ENCODE results near the gene CNDP1.

CNDP1 gene

GRCh38 chr18:74590671-74591070 lies 56.4 kb downstream of the CNDP1 start:
- Histone ChIP-seq H3K4me1 (ENCODE audit: control insufficient read depth, insufficient read depth, low read length) (peaks cover under 1% of the 10 kb centered on the region), H3K27ac (ENCODE audit: low read depth, low read length) (no peak overlapping the region)

GRCh38 chr18:74595431-74595830 lies 61.1 kb downstream of the CNDP1 start:
- no peaks in the 10 kb centered on the region for H3K27me3 ChIP-seq (ENCODE audit: control insufficient read depth, insufficient read depth, low read length)
- no peak overlapping the region for H3K9ac ChIP-seq (ENCODE audit: low read length)
- H3K4me1 ChIP-seq (ENCODE audit: control insufficient read depth, insufficient read depth, low read length), result peaks cover 10% of the 10 kb centered on the region
- no peak overlapping the region for H3K27ac ChIP-seq (ENCODE audit: low read depth, low read length)
- H3K4me3 ChIP-seq (ENCODE audit: low read length), result no peak overlapping the region
- peaks cover 3% of the 10 kb centered on the region for H3K36me3 ChIP-seq (ENCODE audit: control insufficient read depth, insufficient read depth, low read length)

More at GRCh38 chr18:74590671-74591070, 56.4 kb downstream of the CNDP1 start:
- peaks cover 3% of the 10 kb centered on the region for H3K36me3 ChIP-seq (ENCODE audit: control insufficient read depth, insufficient read depth, low read length)
- H3K27me3 ChIP-seq (ENCODE audit: control insufficient read depth, insufficient read depth, low read length), result no peaks in the 10 kb centered on the region
- no peak overlapping the region for H3K9ac ChIP-seq (ENCODE audit: low read length)
- H3K4me3 ChIP-seq (ENCODE audit: low read length), result no peak overlapping the region

- no peaks in the 10 kb centered on the region for H3K27me3 ChIP-seq (ENCODE audit: control insufficient read depth, insufficient read depth, low read length)
- H3K4me3 ChIP-seq (ENCODE audit: low read length), result peak overlapping the region; percentile 98
- H3K9ac ChIP-seq (ENCODE audit: low read length), result peak overlapping the region; percentile 93
- H3K36me3 ChIP-seq (ENCODE audit: control insufficient read depth, insufficient read depth, low read length), result peaks cover 3% of the 10 kb centered on the region
- H3K4me1 ChIP-seq (ENCODE audit: control insufficient read depth, insufficient read depth, low read length), result peaks cover 10% of the 10 kb centered on the region
- peak overlapping the region; percentile 99 for H3K27ac ChIP-seq (ENCODE audit: low read depth, low read length)
Observed at GRCh38 chr18:74597034-74597661, 62.8 kb downstream of the CNDP1 start.

GRCh38 chr18:74597662-74598349 lies 63.5 kb downstream of the CNDP1 start, which contains the start of gene ZNF407:
TSS of gene ZNF407 (plus strand) at chr18:74597870. CDS start at chr18:74631020, 33,150 bp downstream.
- H3K4me1 ChIP-seq (ENCODE audit: control insufficient read depth, insufficient read depth, low read length), result peaks cover 10% of the 10 kb centered on the region
- H3K9ac ChIP-seq (ENCODE audit: low read length), result peak within 1 kb of the TSS; percentile 93
- no peaks in the 10 kb centered on the region for H3K27me3 ChIP-seq (ENCODE audit: control insufficient read depth, insufficient read depth, low read length)
- peak within 1 kb of the TSS; percentile 99 for H3K27ac ChIP-seq (ENCODE audit: low read depth, low read length)
- peak within 1 kb of the TSS; percentile 98 for H3K4me3 ChIP-seq (ENCODE audit: low read length)
- H3K36me3 ChIP-seq (ENCODE audit: control insufficient read depth, insufficient read depth, low read length), result peaks cover 2% of the 10 kb centered on the region

GRCh38 chr18:74598350-74599001 lies 64.2 kb downstream of the CNDP1 start:
- peaks cover 10% of the 10 kb centered on the region for H3K4me1 ChIP-seq (ENCODE audit: control insufficient read depth, insufficient read depth, low read length)
- no peaks in the 10 kb centered on the region for H3K27me3 ChIP-seq (ENCODE audit: control insufficient read depth, insufficient read depth, low read length)
- H3K27ac ChIP-seq (ENCODE audit: low read depth, low read length), result peak overlapping the region; percentile 99
- H3K4me3 ChIP-seq (ENCODE audit: low read length), result peak overlapping the region; percentile 98
- H3K36me3 ChIP-seq (ENCODE audit: control insufficient read depth, insufficient read depth, low read length), result no peaks in the 10 kb centered on the region
- H3K9ac ChIP-seq (ENCODE audit: low read length), result peak overlapping the region; percentile 74

- no peaks in the 10 kb centered on the region for H3K36me3 ChIP-seq (ENCODE audit: control insufficient read depth, insufficient read depth, low read length)
- no peak overlapping the region for H3K9ac ChIP-seq (ENCODE audit: low read length)
- no peak overlapping the region for H3K4me3 ChIP-seq (ENCODE audit: low read length)
- H3K4me1 ChIP-seq (ENCODE audit: control insufficient read depth, insufficient read depth, low read length), result peaks cover 7% of the 10 kb centered on the region
- no peak overlapping the region for H3K27ac ChIP-seq (ENCODE audit: low read depth, low read length)
- H3K27me3 ChIP-seq (ENCODE audit: control insufficient read depth, insufficient read depth, low read length), result no peaks in the 10 kb centered on the region
Observed at GRCh38 chr18:74604361-74604760, 70.1 kb downstream of the CNDP1 start.

- Histone ChIP-seq H3K4me1 (ENCODE audit: control insufficient read depth, insufficient read depth, low read length) (peaks cover 7% of the 10 kb centered on the region), H3K27me3 (ENCODE audit: control insufficient read depth, insufficient read depth, low read length) (no peaks in the 10 kb centered on the region), H3K36me3 (ENCODE audit: control insufficient read depth, insufficient read depth, low read length) (no peaks in the 10 kb centered on the region), H3K9ac (ENCODE audit: low read length) (no peak overlapping the region), H3K4me3 (ENCODE audit: low read length) (no peak overlapping the region), H3K27ac (ENCODE audit: low read depth, low read length) (no peak overlapping the region)
Observed at GRCh38 chr18:74604774-74605173, 70.5 kb downstream of the CNDP1 start.

GRCh38 chr18:74608681-74609080 lies 74.4 kb downstream of the CNDP1 start:
- Histone ChIP-seq H3K9ac (ENCODE audit: low read length) (no peak overlapping the region), H3K27ac (ENCODE audit: low read depth, low read length) (no peak overlapping the region), H3K36me3 (ENCODE audit: control insufficient read depth, insufficient read depth, low read length) (no peaks in the 10 kb centered on the region), H3K4me1 (ENCODE audit: control insufficient read depth, insufficient read depth, low read length) (peaks cover 7% of the 10 kb centered on the region), H3K4me3 (ENCODE audit: low read length) (no peak overlapping the region), H3K27me3 (ENCODE audit: control insufficient read depth, insufficient read depth, low read length) (no peaks in the 10 kb centered on the region)

GRCh38 chr18:74609535-74609934 lies 75.2 kb downstream of the CNDP1 start:
- Histone ChIP-seq H3K4me3 (ENCODE audit: low read length) (no peak overlapping the region), H3K4me1 (ENCODE audit: control insufficient read depth, insufficient read depth, low read length) (peaks cover 2% of the 10 kb centered on the region), H3K9ac (ENCODE audit: low read length) (no peak overlapping the region), H3K36me3 (ENCODE audit: control insufficient read depth, insufficient read depth, low read length) (no peaks in the 10 kb centered on the region), H3K27ac (ENCODE audit: low read depth, low read length) (no peak overlapping the region), H3K27me3 (ENCODE audit: control insufficient read depth, insufficient read depth, low read length) (no peaks in the 10 kb centered on the region)

- H3K4me3 ChIP-seq (ENCODE audit: low read length), result no peak overlapping the region
- no peak overlapping the region for H3K9ac ChIP-seq (ENCODE audit: low read length)
- H3K36me3 ChIP-seq (ENCODE audit: control insufficient read depth, insufficient read depth, low read length), result no peaks in the 10 kb centered on the region
- no peaks in the 10 kb centered on the region for H3K27me3 ChIP-seq (ENCODE audit: control insufficient read depth, insufficient read depth, low read length)
- peaks cover 2% of the 10 kb centered on the region for H3K4me1 ChIP-seq (ENCODE audit: control insufficient read depth, insufficient read depth, low read length)
- no peak overlapping the region for H3K27ac ChIP-seq (ENCODE audit: low read depth, low read length)
Observed at GRCh38 chr18:74610051-74610615, 75.8 kb downstream of the CNDP1 start.

- Histone ChIP-seq H3K27ac (ENCODE audit: low read depth, low read length) (no peak overlapping the region), H3K4me3 (ENCODE audit: low read length) (no peak overlapping the region), H3K27me3 (ENCODE audit: control insufficient read depth, insufficient read depth, low read length) (no peaks in the 10 kb centered on the region), H3K36me3 (ENCODE audit: control insufficient read depth, insufficient read depth, low read length) (no peaks in the 10 kb centered on the region), H3K9ac (ENCODE audit: low read length) (no peak overlapping the region), H3K4me1 (ENCODE audit: control insufficient read depth, insufficient read depth, low read length) (no peaks in the 10 kb centered on the region)
Observed at GRCh38 chr18:74610860-74611259, 76.6 kb downstream of the CNDP1 start.

- H3K27me3 ChIP-seq (ENCODE audit: control insufficient read depth, insufficient read depth, low read length), result no peaks in the 10 kb centered on the region
- H3K9ac ChIP-seq (ENCODE audit: low read length), result no peak overlapping the region
- no peak overlapping the region for H3K27ac ChIP-seq (ENCODE audit: low read depth, low read length)
- H3K4me1 ChIP-seq (ENCODE audit: control insufficient read depth, insufficient read depth, low read length), result no peaks in the 10 kb centered on the region
- H3K36me3 ChIP-seq (ENCODE audit: control insufficient read depth, insufficient read depth, low read length), result no peaks in the 10 kb centered on the region
- H3K4me3 ChIP-seq (ENCODE audit: low read length), result no peak overlapping the region
Observed at GRCh38 chr18:74611765-74612164, 77.5 kb downstream of the CNDP1 start.

Measured in rectal smooth muscle tissue (tissue), 1 donor.